Upper lobe of left lung (tissue), 4 donors: ENCODE results near the gene CUX1.

Experiments
- EP300 ChIP-seq, 4 donors: sonication (generic); formaldehyde crosslinking; IDR thresholded peaks; one replicate each; pipeline ENCODE4 v1.5.1; 2017; ENCODE audit warnings: antibody characterized with exemption in 4 of 4, control low read depth in 2 of 4
- POLR2A ChIP-seq, 4 donors: fragments of 450-650 bp; IDR thresholded peaks; one replicate each; pipeline ENCODE4 v1.5.1; 2016 to 2017; ENCODE audit warnings: antibody characterized with exemption in 4 of 4, mild to moderate bottlenecking in 2 of 4
- POLR2AphosphoS5 ChIP-seq, 2 donors: sonication (generic); formaldehyde crosslinking; IDR thresholded peaks; one replicate each; pipeline ENCODE4 v1.5.1; 2017; ENCODE audit warnings: antibody characterized with exemption in 2 of 2
- TF ChIP-seq, protein P1 (sequence below), 6 experiments: fragments of 450-650 bp in 4 of 6; fragments of 200-600 bp in 2 of 6; sonication (generic) in 2 of 6; IDR thresholded peaks; one replicate each; pipeline ENCODE4 v1.5.1; 2016 to 2019; ENCODE audit warnings: antibody characterized with exemption in 6 of 6

- TF ChIP-seq, protein P1, sequence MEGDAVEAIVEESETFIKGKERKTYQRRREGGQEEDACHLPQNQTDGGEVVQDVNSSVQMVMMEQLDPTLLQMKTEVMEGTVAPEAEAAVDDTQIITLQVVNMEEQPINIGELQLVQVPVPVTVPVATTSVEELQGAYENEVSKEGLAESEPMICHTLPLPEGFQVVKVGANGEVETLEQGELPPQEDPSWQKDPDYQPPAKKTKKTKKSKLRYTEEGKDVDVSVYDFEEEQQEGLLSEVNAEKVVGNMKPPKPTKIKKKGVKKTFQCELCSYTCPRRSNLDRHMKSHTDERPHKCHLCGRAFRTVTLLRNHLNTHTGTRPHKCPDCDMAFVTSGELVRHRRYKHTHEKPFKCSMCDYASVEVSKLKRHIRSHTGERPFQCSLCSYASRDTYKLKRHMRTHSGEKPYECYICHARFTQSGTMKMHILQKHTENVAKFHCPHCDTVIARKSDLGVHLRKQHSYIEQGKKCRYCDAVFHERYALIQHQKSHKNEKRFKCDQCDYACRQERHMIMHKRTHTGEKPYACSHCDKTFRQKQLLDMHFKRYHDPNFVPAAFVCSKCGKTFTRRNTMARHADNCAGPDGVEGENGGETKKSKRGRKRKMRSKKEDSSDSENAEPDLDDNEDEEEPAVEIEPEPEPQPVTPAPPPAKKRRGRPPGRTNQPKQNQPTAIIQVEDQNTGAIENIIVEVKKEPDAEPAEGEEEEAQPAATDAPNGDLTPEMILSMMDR (IDR thresholded peaks at IDR 0.05), result no peak
- TF ChIP-seq POLR2AphosphoS5 (IDR thresholded peaks at IDR 0.05) (no peak), EP300 (IDR thresholded peaks at IDR 0.05) (no peak), POLR2A (IDR thresholded peaks at IDR 0.05) (no peak)
Measured at GRCh38 chr7:102228935-102229334, 411.5 kb downstream of the CUX1 start.
